GM11168 (cell line): Measurements from ENCODE around the gene HACD2.

ENCODE experiments used
- in situ Hi-C: fragments of 300-500 bp; cut with MboI; formaldehyde crosslinking; loops from one replicate; pipeline ENCODE4 v1.12.0; 2022; ENCODE audit warnings: low sequenced_read_pairs; ENCODE audit not compliant: unreplicated experiment

The HACD2 gene, protein sequence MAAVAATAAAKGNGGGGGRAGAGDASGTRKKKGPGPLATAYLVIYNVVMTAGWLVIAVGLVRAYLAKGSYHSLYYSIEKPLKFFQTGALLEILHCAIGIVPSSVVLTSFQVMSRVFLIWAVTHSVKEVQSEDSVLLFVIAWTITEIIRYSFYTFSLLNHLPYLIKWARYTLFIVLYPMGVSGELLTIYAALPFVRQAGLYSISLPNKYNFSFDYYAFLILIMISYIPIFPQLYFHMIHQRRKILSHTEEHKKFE

DNA sequence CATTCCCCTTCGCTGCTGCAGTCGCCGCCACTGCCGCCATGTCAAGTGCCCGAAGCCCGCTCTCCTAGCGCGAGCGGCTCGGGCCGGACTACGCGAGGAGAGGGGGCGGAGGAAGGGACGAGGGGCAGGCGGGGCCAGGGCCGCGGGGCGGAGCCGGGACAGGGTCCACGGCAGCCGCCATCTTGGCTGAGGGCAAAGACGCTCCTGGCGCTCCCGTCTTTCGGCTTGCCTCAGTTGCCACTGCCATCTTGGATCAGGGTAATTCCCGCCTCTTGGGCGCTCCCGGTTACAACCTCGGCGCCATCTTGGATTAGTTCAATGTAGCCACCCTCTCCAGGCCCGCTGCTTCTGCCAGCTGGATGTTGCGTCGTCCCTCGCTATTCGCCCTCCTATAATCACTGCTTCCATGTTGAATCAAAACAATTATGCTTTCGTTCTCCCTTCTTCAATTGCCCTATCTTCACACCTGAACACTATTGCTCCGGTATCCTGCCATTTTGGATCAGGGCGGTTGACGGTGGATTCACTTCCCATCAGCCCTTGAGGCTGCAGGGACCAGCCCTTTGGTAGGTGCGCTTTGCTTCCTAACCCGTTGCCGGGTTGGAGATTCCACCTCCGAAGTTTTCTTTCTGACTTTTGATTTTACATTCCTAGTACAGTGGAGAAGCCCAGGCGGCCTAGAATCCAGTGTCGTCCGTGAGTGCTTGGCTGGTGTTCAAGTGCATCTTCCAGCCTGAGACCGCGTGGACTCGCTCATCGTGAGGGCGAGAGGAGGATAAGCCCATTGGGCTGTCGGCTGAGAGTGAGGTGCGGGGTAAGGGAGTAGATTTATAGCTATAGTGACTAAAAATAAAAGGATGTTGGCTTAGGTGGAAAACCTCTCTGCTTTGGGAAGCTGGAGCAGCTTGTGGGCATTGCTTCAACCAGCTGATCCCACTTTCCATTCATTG is at the start of gene HACD2:
Gene HACD2, minus strand, starts transcription at position 66 of the 950 bp plus-strand sequence. Its CDS starts 26 bp downstream, at position 40.
- in situ Hi-C loops = no loop called here

DNA sequence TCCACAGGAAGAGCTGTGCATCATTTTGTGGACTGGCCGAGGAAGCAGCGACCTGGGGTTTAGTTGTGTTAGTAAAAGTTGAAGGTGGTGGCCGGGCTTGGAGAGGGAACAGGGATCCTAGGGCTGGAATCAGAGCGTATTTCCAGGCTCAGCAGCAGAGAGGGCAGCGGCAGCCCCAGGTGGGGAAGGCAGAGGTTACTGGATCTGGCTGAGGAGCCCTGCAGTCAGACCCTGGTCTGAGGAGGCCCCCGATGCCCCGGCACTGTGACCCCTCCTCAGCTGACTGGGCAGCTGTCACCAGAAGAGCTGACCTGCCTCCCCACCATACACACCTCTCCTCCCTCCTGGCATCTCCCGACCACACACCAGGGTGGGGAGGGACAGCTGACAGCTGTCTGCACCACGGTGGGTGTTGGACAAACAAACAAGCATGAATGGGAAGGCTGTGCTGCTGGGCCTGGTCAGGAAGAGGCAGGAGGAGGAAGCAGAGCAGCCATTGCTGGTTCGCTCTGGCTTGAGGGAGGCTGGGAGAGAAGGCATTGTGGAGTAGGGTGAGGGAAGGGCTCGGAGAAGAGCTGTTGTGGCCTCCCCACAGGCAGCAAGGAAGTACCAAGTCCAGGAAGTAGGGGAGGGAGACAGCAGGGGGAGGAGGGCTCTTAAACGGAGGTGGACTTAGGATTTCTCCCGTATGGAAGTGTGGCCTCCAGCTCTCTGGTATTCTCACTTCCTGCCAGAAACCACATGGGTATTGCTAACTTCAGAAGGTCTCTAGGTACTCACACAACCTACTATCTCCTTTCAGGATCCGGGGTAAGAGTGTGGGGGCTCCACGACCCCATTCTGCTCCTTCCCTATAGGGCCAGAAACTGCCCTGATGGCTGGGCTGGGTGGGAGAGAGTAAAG is 49.5 kb upstream of the HACD2 start:
- in situ Hi-C loops = no loop called here

DNA sequence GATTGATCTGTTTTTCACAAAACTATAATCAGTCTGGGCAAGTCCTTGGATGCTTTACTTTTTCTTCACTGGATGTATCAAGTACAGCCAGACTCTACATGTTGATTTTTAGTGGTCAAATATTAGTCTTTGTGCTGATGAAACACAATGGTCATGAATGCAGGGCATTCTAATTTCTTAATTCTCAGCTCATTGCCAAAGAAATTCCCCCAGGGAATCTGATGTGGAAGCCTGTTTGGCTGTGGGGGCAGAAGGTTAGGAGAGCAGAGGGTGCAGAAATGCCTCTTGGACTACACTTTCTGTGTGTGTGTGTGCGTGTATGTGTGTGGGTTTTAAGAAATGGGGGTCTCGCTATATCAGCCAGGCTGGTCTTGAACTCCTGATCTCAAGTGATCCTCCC is 48.7 kb upstream of the HACD2 start:
- in situ Hi-C loops = no loop called here

DNA sequence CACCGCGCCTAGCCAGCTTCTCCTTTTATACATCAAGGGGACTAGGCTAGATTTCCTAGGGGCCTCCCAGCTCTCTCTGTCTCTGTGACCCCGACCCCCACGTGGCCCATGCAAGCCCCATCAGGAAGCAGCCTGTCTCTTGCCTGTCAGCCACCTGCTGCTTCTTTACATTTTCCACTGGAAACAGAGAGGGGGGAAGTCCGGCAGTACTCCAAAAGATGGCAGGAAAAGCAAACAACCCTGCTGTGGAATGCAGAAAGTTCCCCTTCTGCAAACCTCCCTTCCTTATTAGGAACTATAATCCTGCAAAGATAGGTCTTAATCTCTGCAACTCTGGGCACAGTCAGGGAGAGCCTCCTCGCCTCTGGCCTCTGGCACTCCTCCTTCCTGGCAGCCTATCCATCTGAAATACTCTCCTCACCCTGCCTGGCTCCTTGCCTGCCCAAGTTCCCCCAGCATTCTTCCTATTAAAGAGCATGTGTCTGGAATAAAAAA is 47.4 kb upstream of the HACD2 start:
- in situ Hi-C loops = no loop called here

DNA sequence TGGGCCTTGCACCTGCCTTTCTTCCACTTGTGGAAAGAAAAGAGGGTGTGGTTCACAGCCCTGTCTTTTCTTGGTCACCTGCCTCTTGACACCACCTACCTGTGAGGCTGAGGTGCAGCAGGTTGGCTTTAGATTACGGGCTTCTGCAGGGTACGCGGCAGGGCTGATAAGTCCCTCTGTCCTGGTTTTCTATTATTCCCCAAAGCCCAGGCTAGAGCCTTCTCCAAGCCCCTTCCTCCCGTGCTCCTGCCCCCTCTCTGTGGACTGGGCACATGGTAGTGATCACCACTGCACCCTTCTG is 44.8 kb upstream of the HACD2 start:
- in situ Hi-C loops = no loop called here

DNA sequence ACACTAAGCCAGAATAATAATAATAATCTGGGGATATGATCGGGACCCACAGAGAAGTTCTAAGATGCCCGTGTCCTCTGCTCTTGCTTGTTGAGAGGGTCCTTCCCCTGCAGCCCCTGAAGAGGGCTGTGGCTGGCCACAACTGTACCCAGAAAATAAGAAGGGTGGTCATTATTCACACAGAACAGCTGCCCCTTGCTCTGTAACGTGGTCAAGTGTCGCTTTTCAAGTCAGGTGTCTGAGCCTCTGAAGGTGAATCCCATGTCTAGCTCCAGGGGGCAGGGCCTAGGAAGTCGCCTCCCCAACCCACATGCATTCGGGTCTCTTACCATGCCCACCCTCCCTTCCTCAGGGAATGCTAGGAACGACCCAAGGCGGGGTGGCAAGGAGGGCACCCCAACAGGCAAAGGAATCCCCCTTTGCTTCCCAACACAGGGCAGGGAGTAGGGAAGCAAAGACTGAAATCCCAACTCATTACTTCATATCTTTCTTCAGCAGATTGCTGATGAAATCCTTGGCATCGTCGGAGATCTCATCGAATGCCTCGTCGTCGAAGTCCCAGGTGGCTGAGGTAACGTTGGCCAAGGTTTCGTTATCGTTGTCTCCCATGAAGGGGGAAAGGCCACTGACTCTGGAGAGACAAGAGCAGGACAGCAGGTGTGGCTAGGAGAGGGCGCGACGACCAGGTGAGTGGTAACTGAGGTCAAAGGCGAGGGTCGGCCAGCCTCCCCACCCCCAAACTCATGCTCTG is 44.3 kb upstream of the HACD2 start:
- in situ Hi-C loops = no loop called here

DNA sequence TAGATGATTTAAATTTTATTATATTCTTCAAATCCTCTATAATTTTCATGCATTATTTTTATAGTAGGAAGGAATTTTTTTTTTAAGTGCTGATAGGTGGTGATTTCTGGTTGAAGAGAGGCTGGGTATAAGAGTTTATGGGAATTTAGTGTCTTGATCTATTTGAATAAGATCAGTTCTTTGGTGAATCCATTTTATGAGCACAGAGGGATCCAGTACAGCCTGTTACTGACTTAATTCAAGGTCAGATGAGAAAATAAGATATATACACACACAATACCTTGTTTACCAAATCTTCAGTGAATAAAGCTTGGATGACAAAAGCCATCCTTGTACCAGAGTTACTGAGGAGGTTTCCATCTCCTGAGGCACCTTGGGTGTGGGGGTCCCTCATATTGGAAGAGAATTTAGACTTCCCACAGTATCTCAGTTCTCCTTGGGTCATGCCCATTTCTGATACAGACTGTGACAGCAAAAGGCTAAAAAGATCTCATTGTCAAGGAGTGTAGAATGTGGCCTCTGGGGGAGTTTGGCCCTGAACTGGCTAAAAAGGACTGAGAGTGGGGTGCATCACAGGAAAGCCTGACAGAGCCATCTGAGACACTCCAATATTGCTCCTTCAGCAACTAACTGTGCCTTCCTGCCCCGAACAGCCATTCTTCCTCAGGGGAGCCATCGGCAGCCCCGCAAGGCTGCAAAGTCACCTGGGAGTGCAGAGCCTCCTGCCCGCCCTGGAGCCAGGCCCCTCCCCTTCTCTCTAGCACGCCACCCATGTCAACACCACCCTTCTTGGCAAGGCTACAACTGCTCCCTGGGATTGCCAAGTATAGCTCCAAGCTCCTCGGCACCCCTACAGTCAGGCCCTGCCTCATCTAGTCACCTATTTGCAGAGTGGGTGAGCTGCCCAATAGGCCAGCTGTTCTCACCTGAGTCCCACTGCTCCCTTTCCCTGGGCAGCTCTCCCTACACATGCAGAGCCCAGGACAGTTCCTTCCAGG is 43.1 kb upstream of the HACD2 start:
- in situ Hi-C loops = no loop called here

DNA sequence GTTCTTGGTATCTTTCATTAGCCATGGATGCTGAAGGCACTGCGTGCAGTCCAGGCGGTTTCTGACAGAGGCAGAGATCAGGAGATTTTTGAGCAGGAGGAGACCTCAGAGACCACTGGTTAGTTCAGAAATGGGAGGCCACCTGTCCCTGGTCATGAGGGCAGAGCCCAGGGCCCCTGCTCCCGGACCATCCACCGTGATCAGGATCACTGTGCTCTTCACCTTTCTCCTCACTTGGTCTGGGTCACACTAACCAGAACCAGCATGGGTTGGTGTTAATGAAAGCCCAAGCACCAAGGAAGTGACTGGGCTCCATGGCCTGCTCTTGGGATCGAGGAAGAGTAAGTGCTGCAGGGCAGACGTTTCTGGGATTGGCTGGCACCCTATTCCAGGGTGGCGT is 42.0 kb upstream of the HACD2 start:
- in situ Hi-C loops = no loop called here

DNA sequence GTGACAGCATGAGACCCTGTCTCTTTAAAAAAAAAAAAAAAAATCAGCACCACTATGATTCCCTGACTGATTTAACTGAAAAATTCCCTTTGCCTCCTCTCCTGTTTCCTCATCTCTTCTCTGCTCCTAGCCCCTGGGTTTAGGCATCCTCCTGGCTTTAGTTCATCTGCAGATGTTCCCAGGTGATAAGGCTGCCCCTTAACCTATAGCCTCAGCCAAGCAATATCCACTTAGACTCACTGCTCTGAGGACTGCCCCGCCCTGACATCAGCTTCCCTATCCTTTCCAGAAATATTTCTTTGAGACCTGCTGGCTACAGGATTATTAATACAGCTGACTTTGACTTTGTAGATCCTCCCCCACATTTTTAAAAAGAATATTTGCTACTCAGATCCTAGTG is 39.4 kb upstream of the HACD2 start:
- in situ Hi-C loops = no loop called here

DNA sequence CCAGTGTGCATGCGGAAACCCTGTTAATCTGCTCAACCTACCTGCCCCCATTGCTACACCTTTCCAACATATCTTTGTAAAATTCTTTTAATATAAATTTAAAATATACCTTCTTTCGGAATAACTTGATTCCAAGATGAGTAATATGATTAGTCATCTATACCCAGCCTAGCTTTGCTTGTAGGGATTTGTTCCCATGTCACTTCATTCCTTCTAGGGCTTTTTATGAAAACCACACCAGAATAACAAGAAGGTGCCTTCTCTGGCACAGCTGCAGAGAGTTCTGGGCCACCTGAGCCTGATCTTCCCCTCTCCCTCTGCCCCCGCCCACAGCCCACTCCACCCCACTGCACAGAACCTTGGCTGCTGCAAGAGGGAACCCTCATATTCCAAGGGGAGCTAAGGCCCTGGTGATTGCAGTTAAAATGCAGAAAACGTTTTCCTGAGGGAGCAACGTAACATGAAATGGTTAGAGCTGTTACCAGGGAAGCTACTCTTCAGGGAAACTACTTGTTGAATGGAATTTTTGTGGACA is 38.6 kb upstream of the HACD2 start:
- in situ Hi-C loops = no loop called here

DNA sequence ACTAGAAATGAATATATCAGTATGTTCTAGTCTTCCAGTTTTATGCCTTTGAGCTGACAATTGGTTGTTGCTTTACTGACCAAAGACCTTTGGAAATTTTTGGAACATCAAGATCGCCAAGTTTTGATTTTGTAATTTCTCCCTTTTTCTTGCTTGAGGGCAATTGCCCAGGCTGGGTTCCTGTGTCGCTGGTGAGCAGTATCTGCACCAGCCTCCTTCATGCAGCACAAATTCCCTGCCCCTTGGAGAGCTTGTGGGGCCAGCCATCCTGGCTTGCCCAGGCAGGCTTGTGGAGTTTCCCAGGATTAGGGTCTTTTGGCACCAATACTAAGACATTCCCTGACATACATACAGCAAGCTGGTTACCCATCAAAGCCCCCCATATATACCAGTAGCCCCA is 37.9 kb upstream of the HACD2 start:
- in situ Hi-C loops = no loop called here

DNA sequence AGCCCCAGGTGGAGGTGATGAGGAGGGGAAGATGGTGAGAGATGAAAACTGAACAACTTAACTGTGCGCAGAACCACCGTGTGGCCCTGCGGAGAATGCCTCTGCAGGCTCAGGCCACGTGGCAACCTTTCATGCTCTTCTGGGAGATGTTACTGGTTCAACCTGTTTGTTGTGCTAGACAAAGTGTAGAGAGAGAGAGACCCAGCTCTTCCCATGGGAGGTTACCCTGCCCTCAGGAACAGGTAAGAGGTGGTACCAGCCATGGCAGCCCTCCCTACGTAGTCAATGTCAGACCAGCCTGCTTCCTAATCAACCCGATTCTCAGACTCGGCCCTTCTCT is 37.0 kb upstream of the HACD2 start:
- in situ Hi-C loops = no loop called here

DNA sequence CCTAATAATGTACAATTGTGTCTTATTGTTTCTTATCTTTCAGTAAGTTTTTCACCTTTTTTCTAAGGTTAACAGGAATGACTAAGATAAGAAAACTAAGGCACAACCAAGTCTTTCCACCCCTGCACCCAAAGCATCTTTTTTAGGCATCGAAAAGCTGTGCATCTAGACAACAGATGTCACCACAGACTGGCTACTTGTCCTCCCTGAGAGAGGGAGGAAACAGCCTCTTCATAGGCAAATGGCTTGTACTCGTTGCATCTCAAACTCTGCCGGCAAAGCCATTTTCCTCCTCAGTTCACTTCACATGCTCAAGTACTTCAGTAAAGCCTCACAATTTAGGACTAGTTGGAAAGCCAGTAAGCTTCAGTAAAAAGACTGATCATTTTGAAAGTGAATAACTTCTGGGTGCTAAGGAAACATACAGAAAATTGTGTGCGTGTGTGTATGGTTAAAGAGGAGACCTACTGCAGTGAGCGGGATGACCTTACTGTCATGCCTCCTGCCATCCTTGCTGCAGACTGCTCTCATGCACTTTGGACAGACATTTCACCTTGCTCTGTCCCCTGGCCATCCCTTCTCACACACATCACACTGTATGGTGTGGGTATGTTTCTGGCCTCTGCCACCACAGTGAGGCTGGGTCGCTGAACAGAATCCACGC is 36.5 kb upstream of the HACD2 start:
- in situ Hi-C loops = no loop called here

DNA sequence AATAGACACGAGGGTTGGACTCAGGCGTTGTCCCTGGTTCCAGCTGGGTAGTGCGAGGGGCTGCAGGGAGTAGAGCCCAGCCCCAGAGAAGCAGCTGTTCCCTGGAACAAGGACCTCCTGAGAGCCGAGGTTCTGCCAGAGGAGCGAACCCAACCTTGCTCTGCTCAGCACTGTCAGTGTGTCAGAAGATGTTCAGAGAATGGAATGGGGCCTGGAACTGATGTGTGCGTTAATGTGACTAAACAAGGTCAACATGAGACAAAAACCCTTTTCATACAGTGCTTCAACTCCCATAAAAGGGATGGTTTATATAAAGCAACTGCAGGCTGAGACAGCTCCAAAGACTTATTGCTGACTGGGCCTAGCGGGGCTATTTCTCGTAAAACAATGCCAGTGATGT is 35.5 kb upstream of the HACD2 start:
- in situ Hi-C loops = no loop called here

DNA sequence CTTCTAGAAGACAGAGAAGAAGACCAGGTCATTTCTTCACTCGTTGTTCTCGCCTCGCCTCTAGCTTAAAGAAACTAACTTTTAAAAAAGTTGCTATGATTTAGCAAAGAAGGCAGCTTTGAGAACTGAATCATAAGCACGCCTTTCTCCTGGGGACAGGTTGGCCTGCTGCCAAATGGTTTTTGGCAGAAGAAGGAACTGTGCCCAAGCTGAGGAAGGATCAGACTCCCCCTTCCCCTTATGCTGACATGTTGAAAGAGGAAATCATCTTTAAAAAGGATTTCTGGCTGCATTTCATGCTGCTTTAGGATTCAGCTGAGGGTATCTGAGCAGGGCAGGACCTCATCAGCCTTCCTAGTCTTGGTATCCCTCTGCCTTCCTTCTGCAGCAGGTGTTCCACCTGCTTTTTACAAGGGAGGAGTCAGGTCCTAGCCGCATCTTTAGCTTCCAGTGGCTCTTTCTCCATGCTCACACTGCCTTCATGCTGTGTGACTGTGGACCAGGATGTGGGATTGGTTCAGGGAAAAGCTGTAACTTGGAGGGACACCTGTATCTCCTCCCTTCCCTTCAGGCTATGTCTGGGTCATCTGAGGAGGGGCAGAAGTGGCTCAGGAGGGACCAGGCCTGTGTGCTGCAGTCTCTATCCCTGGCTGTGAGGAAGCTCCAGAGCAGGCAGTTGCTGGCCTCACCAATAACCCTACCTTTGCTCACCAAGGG is 34.1 kb upstream of the HACD2 start:
- in situ Hi-C loops = no loop called here

DNA sequence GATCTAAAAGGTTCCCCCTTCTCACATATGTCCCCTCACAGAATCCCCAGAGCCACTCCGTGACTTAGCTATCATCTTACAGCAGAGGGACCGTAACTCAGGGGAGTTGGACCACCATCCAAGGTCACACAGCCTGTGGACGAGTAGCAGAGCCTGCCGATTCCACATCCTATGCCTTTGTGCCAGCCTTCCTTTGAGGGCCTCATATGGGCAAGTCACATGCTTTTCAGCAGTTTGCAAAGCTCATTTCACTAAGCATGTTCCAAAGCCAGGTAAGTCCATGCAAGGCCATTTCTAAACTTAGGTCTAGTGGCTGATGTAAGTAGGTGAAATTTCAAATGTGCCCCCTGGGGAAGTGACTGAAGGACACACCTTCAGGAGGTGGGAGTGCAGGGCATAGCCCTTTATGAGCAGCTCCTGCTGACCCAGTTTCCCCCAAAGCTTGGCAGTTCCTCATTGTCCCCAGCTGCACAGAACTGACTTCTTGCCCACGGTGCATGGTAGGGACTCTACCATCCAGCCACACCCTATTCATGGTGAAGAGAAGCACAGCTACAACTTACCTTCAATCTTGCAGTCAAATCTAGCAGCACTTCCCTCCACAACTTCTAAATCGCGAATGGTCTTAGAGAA is 33.3 kb upstream of the HACD2 start:
- in situ Hi-C loops = no loop called here

DNA sequence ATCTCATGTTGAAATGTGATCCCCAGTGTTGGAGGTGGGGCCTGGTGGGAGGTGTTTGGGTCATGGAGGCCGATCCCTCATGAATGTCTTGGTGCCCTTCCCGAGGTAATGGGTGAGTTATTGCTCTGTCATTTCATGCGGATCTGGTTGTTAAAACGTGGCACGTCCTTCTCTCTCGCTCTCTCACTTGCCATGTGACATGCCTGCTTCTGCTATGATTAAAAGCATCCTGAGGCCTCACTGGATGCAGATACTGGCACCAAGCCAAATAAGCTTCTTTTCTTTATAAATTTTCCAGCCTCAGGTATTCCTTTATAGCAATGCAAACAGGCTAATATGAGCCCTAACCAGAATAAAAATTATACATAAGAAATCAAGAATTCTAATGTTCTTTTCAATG is 31.7 kb upstream of the HACD2 start:
- in situ Hi-C loops = no loop called here
